ENCODE results near the gene TIPARP.
"Not testable (repeated sequence)": the region's sequence is repeated elsewhere in the genome, so short reads cannot be mapped to it uniquely, and the experiment has no call there.

TIPARP gene

DNA sequence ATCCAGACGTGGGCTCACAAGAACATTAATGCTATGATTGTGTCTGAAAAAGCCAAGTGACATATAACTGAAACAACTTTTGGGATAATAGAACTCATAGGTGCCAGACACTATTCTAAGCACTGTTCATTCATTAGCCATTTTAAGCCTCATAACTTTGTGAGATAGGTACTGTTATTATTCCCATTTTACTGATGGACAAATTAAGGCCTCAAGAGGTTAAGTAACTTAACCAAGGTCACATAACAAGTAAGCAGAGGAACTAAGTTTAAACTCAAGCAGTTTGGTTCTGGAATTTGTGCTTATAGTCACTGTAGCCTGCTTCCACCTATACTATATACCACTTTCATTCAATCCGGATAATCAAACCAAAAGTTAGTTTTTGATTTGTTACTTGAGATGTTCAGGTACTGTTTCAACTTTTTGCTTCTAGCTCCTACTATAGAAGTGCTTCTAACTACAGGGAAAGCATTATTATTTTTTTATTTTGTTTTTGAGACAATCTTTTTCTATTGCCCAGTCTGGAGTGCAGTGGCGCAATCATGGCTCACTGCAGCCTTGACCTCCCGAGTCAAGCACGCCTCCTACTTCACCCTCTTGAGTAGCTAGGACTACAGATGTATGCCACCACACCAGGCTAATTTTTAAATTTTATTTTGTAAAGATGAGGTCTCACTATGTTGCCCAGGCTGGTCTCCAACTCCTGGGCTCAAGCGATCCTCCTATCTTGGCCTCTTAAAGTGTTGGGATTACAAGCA is 41.9 kb downstream of the TIPARP start:
- DNase-seq: no peak

GRCh38 chr3:156718622-156719306 is 44.4 kb downstream of the TIPARP start:
- no peak for DNase-seq

GRCh38 chr3:156720826-156721225 is 46.4 kb downstream of the TIPARP start:
- DNase-seq: no peak

GRCh38 chr3:156721687-156722618 is 47.6 kb downstream of the TIPARP start:
- DNase-seq: no peak

DNA sequence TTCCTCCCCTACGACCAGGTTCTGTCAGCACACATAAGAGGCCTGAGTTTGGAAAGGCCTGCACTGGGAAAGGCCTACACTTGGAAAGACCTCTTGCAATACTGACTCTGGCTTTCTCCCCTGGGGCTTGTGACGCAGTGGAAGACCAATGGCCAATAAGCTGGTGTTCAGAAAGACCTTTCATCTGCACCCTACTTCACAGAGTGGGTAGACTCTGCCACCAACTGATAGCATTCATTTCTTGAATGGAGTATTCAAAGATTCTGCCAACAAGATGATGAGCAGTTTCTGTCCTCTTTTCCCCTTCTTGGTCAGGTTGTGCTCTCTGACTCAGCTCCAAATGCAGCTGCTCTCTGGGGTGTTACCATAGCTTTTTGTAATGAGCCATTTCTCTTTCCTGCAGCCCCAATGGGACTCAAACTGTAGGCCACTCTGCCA is 48.8 kb downstream of the TIPARP start:
- DNase-seq: no peak

DNA sequence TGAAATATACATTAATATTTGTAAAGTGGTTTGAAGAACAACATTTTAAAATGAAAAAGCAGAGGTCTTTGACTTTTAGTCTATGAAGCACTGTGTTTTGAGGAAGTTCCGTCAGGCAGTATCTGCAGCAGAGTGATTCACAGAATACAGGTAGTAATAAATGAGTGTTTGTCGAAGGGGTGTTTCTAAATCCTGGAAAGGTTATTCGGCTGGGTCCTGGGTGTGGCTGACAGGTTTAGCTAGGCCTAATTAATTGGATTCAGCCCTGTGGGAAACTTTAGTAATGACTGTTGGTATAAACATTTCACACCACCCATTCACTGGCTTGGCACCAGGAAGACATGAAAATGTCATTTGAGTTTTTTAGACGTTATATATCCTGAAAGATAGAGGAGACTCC is 51.3 kb downstream of the TIPARP start:
- DNase-seq: no peak

GRCh38 chr3:156726456-156726855 is 52.1 kb downstream of the TIPARP start:
- no peak for DNase-seq

DNA sequence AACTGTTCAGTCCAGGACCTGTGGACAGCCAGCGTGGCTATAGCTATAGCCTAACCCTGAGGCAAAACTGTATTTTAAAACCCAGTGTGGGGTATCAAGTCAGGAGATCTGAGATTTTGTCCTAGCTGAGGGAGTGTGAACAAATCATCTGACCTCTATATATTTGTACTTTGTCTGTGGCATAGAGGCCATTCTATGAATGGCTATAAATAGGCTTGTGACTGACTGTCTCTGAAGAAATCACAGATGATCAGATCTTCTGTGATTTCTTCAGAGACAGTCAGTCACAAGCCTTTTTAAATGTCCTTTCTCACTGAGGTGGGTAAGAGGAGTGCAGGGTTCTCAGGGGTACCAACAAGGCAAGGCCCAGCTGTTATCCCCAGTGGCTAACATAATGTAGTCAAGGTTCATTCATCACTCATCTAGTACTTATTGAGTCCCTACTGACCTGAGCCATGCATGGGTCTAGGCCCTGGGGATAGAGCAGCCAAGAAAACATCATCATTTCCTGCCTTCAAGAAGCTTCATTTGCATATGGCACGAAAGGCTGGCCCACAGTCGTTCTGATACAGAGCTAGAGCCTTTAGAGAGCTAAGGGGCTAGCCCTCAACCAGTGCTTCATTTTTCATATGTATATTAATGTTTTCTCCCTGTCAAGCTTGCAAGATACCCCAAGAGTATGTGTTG is 53.3 kb downstream of the TIPARP start:
- DNase-seq: no peak

- DNase-seq: no peak
These were observed 54.0 kb downstream of the TIPARP start for GRCh38 chr3:156728267-156728985.

DNA sequence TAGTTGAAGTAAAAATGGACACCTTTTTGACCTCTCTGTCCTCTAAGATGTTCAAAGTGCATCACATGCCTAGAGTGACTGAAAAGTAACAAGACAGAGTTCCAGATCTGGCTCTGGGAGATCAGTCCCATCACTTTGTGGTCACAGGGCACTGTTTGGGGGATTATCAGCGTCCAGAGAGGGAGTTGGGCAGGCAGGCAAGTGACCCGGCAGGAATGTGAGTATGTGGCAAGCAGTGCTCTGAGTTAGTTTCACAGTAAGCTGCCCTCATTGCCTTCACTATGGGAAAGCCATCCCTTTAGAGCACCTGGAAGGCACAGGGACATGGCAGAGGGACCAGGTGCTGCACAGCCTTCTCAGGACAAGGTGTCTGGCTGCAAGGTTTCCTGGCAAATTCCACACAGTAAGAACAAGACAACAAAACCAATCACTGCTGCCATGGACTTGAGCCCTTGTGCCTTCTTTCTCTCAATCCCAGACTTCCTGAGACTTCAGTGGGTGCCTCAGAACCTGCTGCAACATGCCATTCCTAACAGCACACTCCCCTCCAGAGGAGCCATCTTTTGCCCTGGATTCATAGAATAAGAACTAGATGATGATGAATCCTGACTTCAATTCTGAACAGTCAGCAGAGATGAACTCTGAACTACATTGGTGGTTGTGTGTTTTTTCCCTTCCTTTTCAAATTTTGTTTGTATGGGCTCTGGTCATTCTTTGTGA is 55.2 kb downstream of the TIPARP start:
- no peak for DNase-seq

- DNase-seq: no peak
These were observed 57.4 kb downstream of the TIPARP start for GRCh38 chr3:156731813-156732212.

DNA sequence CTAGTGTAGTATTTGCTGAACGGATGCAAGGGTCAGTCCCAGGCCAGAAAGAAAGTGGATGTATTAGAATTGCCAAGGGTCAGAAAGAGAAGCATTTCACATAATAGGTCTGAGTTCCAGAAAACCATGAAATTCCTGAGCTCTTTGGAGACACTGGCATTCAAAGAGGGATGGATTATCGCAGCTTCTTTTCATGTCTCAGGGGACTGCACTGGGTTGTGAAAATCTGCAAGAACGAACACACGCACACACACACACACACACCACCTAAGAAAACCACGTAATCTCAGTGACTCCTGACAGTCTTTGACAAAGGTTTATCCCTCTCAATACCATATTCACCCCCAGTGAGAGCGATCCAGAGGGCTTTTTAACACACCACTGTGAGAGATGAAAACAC is 57.9 kb downstream of the TIPARP start:
- DNase-seq: no peak

DNA sequence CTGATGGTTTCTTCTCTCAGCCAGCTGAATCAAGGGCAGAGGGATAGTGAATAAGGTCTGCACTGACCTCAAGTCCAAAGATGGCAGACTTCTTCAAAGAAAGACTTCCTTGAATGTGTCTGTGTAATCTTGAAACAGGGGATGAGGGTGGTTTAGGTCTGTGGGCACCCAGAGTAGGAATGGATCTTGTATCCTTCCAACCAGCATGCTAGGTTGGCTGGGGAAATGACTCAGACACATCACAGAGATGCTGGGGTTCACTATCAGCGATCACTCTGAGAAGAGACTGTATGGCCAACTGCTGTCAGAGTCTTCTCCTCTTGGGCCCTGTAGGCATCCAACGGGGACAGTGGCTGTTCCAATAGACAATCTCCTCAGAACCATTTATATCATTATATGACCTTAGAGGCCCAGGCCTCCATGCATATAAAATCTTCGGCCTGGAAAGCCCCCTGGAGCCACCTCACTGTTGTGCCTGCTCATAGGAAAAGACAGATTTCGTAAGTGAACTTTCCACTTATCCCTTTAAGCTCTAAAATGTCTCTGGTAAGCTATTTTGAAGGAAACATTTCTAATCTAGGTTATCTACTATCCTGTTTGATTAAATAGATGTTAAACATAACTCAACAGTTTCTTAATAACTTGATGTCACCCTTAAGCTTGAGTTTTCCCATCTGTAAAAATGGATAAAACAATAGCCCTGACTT is 58.5 kb downstream of the TIPARP start:
- DNase-seq: no peak

DNA sequence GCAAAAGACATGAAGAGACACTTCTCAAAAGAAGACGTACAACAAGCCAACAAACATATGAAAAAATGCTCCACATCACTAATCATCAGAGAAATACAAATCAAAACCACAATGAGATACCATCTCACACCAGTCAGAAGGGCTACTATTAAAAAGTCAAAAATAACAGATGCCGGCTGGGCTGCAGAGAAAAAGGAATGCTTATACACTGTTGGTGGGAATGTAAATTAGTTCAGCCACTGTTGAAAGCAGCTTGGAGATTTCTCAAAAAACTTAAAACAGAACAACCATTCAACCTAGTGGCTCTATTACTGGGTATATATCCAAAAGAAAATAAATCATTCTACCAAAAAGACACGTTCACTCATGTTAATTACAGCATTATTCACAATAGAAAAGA is 60.3 kb downstream of the TIPARP start:
- DNase-seq: not testable (repeated sequence)

GRCh38 chr3:156735471-156735870 is 61.1 kb downstream of the TIPARP start:
- no peak for DNase-seq

GRCh38 chr3:156737049-156737448 is 62.7 kb downstream of the TIPARP start:
- DNase-seq: not testable (repeated sequence)

- no peak for DNase-seq
These were observed 63.9 kb downstream of the TIPARP start for GRCh38 chr3:156738251-156738650.

- no peak for DNase-seq
These were observed 65.6 kb downstream of the TIPARP start for GRCh38 chr3:156739976-156740375.

DNA sequence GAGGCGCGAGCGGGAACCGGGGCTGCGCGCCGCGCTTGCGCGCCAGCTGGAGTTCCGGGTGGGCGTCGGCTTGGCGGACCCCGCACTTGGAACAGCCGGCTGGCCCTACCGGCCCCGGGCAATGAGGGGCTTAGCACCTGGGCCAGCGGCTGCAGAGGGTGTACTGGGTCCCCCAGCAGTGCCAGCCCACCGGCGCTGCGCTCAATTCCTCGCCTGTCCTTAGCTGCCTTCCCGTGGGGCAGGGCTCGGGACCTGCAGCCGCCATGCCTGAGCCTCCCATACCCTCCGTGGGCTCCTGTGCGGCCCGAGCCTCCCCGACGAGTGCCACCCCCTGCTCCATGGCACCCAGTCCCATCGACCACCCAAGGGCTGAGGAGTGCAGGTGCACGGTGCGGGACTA is 66.2 kb downstream of the TIPARP start:
- DNase-seq: not testable (repeated sequence)

DNA sequence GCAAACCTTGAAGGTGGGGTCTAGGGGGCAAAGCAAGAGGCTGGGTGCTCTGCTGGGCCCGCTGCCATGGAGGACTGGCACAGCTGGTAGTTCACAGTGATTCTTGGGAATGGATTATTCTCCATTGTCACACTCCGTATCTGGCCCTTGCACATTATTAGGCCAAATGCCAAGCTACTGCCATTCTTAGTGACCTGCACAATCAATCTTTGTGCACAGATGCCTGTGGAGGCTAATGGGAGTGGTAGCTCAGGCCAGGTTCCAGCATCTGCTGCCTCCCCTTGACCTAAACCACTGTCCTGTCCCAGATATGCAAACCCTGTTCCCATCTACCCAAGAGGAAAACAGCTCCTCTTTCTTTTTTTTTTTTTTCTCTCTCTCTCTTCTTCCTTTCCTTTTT is 67.5 kb downstream of the TIPARP start:
- no peak for DNase-seq

- DNase-seq: no peak
These were observed 68.0 kb downstream of the TIPARP start for GRCh38 chr3:156742401-156742800.

All from NCI-H524 treated with DMSO at 0.1 percent for 48 hours (cell line).